Ishikawa (cell line): ENCODE measurements around the gene MEPE.

ENCODE experiments used
- RAD21 ChIP-seq: IDR thresholded peaks from 2 replicates; pipeline ENCODE4 v1.6.1; 2012; ENCODE audit warnings: low read depth
- REST ChIP-seq: IDR thresholded peaks from 2 replicates; pipeline ENCODE4 v1.6.1; 2012; ENCODE audit warnings: low read depth, mild to moderate bottlenecking
- TAF1 ChIP-seq: IDR thresholded peaks from 2 replicates; pipeline ENCODE4 v1.6.1; 2012; ENCODE audit warnings: low read depth, mild to moderate bottlenecking
- YY1 ChIP-seq: IDR thresholded peaks from 2 replicates; pipeline ENCODE4 v1.6.1; 2012; ENCODE audit warnings: low read depth

GRCh38 chr4:87856816-87857215 lies 24.0 kb downstream of the MEPE start:
- TF ChIP-seq TAF1: no peak
- TF ChIP-seq RAD21: no peak
- no peak for TF ChIP-seq YY1
- TF ChIP-seq REST: no peak
